ENCODE measurements around the gene EXOC4.
"Not testable (repeated sequence)": the region's sequence is repeated elsewhere in the genome, so short reads cannot be mapped to it uniquely, and the experiment has no call there.

Gene EXOC4

DNA sequence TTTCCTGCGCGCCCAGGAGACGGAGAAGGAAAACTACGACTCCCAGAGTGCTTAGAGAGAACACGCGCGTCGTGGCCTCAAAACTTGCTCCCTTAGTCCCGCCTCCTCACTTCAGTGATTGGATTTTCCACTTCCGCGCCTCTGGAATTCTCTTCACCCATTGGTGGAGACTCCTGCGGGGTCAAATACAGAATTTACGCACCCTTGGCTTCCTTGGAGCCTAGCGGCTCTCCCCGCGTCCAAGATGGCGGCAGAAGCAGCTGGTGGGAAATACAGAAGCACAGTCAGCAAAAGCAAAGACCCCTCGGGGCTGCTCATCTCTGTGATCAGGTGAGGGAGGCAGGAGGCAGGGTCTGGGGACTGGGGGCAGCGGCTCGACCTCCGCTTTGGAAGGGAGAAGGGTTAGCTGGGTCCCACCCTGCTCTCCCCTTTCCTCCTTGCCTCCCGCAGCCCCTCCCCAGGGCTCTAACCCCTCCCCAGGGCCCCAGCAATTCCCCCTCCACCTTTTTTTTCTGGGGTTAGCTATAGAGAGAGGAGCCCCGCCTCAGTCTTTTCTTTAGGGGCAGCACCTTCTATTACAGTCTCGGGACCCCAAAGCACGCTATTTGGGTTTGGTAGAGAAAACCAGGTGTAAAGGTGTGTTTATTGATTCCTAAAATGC is at the start of gene EXOC4:
TSS of gene EXOC4 (plus strand) at position 221 of the 661 bp plus-strand sequence.
- DNase-seq, result peak; percentile 96

DNA sequence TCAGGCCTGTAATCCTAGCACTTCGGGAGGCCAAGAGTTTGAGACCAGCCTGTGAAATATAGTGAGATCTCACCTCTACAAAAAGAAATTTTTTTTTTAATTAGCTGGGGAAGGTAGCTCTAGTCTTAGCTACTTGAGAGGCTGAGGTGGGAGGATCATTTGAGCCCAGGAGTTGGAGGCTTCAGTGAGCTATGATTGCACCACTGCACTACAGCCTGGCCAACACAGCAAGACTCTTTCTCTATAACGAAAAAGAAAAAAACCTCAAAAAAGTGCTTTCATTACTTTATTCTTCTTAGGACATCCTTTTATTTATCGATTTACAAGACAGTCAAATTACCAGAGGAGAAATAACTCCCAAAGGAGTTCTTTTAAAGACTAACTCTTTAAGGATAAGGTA is 49.4 kb upstream of the EXOC4 start:
- DNase-seq, result no peak

DNA sequence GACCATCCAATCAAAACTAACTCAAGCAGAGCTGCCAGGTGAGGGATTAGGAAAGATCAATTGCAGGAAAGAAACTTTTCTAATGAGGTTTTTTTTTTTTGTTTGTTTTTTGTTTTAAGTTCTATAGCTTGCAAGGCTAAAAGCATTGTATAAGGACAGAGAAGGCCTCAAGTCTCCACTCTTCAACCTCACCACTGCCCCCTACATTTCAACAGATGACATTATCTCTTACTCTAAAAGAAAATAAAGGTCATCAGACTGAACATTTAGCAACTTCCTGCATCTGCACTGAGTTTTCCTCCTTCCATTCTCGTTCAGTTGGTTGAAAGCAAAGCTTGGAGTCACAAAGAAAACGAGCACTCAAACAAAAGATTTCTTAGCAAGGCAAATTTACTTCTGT is 45.2 kb upstream of the EXOC4 start:
- no peak for DNase-seq

DNA sequence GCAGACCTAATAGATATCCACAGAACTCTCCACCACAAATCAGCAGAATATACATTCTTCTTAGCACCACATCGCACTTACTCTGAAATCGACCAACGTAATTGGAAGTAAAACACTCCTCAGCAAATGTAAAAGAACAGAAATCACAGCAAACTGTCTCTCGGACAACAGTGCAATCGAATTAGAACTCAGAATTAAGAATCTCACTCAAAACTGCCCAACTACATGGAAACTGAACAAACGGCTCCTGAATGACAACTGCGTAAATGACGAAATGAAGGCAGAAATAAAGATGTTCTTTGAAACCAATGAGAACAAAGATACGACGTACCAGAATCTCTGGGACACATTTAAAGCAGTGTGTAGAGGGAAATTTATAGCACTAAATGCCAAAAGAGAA is 42.1 kb upstream of the EXOC4 start:
- not testable (repeated sequence) for DNase-seq

DNA sequence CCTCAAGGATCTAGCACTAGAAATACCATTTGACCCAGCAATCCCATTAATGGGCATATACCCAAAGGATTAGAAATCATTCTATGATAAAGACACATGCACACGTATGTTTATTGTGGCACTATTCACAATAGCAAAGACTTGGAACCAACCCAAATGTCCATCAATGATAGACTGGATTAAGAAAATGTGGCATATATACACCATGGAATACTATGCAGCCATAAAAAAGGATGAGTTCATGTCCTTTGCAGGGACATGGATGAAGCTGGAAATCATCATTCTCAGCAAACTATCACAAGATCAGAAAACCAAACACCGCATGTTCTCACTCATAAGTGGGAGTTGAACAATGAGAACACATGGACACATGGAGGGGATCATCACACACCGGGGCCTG is 39.1 kb upstream of the EXOC4 start:
- DNase-seq, result not testable (repeated sequence)

DNA sequence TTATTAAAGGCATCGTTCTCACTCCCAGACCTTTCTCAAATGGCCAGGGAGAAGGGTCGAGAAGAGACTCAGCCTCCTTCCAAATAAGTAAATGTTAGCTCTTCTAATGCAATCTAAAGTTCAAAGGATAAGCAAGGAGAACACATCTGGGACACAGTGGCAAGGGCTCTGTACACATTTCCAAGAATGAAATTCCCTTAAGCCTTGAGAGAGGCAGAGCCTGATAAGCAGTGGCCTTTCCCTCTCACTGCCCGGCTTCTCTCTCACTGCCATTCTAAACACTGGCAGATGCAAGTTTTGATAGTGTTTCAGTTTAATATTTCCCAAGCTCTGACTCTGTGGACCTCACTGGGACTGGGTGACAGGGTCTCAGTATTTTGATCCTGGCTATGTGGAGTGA is 35.1 kb upstream of the EXOC4 start:
- DNase-seq, result no peak

DNA sequence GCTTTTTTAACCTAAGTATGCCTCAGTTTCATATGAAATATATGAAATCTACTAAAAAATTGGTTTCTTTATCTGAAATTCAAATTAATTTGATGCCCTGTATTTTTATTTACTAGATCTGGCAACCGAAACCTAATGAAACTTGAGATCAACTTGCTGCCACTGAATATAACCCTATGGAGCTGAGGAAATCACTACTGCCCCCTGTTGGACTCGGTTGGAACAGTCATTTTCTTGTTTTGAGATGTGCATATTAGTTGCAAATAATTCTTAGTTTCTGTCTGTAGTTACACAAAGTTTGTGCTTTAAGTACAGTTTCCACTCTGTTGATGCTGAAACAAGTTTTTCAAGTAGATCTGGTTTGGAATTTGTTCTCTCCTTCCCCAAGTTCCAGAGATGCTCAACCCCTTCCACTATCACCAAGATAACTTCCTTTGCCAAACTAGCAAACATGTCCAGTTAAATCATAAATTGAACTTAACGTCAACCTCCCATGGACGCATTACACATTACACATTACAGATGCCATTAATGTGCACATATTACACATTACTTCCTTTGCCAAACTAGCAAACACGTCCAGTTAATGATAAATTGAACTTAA is 22.2 kb upstream of the EXOC4 start:
- DNase-seq, result peak; percentile 40

DNA sequence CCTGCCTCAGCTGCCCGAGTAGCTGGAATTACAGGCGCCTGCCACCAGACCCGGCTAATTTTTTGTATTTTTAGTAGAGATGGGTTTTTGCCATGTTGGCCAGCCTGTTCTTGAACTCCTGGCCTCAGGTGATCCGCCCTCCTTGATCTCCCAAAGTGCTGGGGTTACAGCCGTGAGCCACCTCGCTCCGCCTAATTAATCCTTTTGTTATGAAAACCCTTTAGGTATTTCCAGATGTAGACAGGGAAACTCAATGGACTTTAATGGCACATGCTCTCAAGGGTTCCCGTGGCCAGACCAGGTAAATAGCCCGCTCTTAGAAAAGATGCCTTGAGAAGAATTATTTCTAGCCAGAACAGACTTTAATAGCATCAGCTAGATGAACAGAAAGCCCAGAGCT is 19.7 kb upstream of the EXOC4 start:
- DNase-seq, result no peak

DNA sequence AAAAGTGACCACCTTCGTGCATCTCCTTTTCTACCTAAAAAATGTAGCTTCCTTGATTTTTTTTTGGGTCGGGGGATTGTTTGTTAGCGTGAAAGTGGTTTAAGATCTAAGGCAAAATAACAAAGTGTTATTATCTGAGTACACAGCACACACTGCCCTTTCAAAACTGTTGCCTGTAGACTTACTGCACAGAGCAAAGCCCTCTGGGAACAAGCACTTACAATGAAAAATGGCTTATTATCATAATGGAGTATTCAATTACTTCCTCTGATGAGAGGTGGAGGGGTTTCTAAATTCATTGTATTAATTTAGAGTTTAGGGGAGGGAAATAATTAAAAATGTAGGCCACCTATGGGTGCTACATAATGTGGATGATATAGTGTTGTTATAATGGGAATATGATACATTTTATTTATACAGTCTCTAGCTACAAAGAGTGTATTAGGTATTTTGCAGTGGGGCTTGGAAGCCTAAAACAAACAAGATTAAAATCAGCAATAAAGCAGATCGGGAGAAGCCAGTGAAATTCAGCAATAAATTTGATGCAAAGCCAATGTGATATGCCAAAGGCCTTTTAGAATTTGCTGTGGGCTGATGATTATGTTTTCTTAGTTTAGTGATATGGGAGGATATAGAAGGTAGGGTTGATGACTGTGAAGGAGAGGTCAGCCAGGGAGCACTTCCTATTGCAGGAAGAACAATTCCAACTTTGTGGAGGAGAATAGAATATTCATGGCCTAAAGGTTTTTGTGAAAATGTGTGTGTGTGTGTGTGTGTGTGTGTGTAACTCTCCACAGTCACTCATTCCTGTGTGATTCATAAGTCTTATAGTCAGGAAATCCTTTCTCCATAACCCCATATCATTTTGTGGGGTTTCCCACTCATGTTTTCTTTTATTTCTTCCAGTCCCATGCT is 17.7 kb upstream of the EXOC4 start:
- DNase-seq, result peak; percentile 40

DNA sequence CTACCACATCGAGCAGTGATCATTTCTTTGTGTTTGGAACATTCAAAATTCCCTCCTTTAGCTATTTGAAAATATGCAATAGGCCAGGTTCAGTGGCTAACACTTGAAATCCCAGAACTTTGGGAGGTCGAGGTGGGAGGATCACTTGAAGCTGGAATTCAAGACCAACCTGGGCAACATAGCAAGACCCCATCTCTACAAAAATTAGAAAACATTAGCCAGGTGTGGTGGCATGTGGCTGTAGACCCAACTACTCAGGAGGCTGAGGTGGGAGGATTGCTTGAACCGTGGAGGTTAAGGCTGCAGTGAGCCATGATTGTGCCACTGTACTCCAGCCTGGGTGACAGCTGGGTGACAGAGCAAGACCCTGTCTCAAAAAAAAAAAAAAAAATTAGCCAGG is 15.3 kb upstream of the EXOC4 start:
- DNase-seq, result no peak

DNA sequence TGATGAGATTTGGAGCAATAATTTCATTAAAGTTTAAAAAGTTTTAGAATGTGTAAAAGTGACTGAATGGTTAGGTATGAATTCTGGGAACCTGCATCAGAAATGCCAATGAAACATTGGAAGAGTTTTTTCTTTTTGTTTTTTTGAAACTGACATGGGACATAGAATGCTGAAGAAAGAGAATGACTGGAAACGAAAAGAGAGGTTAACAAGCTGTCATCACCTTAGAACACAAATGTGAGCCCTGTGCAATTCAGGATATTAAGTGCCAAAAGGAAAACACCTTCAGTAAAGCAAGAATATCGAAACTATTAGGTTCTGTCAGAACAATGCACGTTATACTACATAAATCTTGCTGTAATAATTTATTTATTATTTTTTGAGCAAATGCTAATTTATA is 12.6 kb upstream of the EXOC4 start:
- no peak for DNase-seq

DNA sequence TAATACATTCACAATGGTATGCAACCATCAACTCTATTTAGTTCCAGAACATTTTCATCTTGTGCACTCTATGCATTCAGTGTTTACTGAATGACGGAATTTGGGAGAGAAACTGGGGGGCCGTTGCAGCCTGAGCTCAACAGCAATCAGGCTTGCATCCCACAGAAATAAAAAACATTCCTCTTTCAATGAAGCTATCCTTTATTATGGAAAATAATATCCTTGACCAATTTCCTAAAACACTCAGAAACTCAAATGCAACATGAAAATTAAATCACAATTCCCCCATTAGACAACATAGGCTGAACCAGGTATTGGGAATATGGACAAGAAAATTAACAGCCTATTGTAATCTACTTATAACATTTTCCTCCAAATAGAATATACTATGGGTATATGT is 6.3 kb upstream of the EXOC4 start:
- no peak for DNase-seq

DNA sequence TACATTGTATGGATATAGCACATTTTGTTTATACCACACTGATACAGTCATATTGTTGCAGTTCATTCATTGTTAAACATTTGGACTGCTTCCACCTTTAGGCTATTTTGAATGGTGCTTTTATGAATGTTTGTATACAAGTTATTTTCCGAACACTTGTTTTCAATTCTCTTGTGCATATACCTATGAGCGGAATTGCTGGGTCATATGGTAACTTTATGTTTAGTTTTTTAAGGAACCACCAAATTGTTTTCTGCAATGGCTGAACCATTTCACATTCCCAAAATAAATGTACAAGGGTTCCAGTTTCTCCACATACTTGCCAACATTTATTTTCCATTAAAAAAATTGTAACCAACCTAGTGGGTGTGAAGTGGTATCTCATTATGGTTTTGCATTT is 4.0 kb upstream of the EXOC4 start:
- DNase-seq, result no peak

DNA sequence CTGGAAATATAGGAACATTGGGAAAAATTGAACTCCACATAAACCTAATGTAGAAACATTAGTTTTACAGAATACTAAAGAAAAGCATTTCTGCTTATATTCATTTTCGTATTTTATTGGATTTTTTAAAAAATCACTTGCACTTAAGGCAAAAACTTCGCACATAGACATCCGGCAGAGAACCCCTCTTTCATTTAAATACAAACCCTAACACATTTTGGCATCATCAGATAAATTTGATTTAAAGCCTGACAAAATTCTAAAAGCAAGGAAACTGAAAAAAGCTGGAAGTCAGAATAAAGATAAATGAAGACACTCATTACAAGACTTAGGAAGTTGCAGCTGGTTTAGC is 396 bp upstream of the EXOC4 start:
- DNase-seq, result no peak

DNA sequence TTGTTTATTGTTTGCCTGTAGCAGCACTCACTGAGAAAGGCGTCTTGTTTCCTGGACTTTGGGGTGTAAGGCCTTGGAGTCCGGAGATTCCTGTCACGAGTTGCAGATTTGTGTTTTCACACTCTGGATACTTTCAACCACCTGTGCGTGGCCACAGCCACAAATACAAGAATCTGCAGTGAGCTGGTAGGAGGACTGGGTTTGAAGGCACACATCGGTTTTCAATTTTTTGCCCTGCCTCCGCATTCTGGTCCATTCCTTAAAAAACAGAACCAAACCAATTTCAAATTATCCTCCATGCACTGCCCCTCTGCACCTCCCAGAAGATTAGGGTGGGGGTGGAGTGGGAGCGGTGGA is 619 bp downstream of the EXOC4 start:
- DNase-seq, result no peak

DNA sequence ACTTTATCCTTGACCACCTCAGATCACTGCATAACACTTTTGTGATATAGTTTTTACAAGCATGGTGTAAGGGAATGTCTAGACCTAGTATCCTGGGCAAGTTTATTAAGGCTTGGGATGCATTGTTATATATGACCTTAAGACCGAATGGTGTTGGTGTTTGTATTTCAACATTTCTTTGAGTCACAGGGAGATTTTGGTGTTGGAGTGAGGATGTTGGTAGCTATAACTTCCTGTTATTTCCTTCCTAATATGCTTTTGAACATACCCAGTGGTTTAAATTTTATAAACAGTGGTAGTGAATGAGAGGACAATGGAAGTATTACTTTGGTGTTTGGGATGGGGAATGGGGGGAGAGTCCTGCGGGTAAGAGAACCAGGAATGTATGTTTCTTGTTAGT is 2.6 kb downstream of the EXOC4 start:
- no peak for DNase-seq

DNA sequence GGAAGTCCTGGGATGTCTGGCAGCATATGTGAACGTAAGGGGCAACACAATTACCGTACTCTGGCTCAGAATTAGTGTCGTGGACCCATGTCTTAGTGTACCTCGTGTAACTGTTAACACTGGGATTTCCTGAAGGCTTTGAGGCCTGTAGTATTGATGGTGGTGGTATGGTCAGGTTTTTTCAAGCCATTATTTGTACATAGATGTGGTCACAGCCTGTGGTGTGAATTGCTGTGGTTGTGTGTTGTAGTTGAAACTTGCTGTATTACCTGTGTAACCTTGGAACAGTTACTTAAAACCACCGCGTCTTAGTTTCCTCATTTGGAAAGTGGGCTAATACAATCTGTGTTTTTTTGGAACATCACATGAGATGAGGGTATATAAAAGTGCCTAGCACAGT is 5.3 kb downstream of the EXOC4 start:
- DNase-seq, result no peak

DNA sequence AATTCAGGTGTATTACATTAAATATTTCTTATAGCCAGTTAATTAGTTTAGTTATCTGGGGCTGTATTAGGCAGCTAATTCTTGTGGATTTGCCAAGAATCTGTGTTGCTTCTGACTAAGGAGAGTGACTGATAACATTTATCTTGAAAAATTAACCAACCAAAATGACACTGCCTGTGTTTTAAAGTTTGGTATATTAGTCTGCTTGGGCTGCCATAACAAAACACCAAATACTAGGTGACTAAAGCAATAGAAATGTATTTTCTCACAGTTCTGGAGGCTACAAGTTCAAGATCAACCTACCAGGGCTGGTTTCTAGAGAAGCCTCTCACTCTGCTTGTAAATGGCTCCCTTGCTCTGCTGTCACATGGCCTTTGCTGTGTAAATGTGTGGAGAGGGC is 12.9 kb downstream of the EXOC4 start:
- peak; percentile 25 for DNase-seq

DNA sequence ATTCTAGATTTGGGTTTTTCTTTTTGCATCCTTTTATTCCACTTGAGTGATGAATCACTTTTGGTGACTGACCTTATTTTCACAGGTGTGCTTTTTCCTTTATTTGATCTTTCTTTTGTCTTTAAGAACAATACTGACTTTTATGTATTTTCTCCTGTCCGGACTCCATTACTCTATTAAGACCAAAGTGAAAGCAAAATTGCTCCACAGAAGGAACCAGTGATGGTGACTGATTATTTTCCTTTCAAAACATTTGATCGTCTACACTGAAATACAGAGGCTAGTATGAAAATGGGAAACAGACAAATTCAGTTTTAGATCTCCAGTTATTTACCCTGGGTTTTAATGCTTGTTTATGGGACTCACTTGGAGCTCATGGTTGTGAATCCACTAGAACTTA is 15.5 kb downstream of the EXOC4 start:
- DNase-seq, result no peak

DNA sequence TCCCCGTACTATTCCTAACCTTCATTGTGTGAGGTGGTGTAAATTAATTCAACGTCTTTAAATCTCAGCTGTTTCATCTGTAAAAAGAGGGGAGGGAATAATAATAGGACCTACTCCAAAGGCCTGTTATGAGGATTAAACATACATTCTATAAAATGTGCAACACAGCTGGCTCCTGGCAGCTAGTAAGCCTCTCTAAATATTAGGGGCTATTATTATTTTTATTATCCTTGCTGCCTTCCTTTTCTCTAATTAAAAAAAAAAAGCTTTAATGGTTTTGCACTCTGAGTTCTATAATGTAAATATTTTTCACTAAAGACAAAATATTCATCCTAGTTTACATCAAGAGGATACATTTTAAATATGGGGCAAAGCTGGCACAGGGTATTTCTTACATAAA is 19.5 kb downstream of the EXOC4 start:
- DNase-seq, result no peak

DNA sequence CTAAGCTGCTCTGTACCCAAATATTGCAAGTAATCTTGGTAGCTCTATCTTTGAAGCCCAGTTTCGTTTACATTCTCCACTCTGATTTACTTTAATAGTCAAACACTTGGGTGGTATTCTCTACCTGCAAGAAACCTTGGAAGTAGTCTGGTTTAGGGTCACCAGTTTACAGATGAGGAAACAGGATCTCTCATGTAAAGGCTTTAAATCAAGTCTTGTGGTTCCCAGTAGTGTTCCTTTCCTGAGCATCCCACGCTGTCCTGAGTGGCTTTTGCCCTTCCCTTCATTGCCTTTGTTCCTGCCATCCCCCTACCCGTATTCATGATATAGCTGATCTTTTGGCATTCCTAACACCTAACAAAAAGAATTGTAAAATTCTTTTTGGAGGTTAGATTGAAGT is 20.3 kb downstream of the EXOC4 start:
- DNase-seq, result no peak

DNA sequence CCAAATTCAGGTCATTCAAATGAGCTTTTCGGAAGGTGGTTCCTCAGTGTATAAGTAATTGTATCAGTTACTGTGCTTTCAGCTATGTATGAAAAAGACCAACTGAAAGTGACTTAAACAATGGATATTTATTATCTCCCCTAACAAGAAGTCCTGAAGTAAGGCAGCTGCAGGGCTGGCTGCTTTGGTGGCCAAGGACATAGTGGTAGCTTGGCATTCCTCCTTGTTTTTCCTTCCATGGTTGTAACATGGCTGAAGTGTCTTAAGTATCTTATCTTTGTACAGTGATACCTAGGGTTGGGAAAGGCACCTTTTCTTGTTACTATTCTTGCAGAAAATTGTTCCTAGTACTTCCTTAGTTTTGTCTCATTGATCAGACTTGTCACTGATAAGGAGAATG is 21.4 kb downstream of the EXOC4 start:
- no peak for DNase-seq

DNA sequence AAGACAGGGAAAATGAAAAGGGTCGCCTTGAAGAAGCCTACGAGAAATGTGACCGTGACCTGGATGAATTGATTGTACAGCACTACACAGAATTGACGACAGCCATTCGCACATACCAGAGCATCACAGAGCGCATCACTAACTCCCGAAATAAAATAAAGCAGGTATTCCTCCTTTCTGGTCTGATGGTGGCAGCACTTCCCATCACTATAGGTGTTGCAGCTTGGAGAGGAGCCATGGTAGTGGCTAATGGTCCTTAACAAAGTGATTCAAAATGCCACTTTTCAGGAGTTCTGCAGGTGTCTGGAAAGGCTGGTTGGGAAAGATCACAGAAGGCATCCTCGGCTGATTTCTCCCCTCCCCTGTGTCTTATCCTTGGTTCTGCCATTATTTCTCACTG is 22.1 kb downstream of the EXOC4 start:
- no peak for DNase-seq

DNA sequence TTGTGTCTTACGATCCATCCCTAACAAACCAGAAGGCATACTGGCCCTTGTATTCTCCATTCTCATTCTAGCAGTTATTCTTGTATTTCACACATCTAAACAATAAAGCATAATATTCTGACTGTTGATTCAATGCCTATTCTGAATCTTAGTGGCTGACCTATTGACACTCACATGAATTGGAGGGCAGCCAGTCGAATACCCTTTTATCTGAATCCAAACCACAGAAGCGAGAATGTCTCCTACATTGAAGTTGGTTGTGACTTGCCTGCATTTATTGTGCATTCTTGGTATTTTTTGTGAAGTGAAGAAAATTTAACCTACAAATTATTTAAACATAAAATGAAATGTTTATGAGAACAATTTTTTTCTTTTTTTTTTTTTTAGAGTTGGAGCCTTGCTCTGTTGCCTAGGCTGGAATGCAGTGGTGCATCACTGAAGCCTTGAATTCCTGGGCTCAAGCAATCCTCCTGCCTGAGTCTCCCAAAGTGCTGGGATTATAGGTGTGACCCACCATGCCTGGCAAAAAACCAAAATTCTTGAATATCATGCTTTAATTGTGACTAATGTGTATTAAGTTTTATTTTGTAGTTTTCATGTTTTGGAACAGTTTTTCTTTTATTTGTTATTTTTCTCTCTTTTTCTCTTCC is 22.7 kb downstream of the EXOC4 start:
- DNase-seq, result no peak

All from kidney glomerular epithelial cell (primary cell).